Kidney epithelial cell (primary cell): ENCODE measurements around the gene STIL. TPM values are rescaled to one million over a fixed set of nuclear protein-coding genes. Genes with fewer than 3 reads are reported as not detected.
A peak's percentile ranks its signal among the peaks of the same experiment; 100 is the strongest.

Experiments
- DNase-seq: peaks from one replicate; pipeline ENCODE4 v3.0.0-alpha.2; 2010; ENCODE audit warnings: low read depth
- H3K27me3 ChIP-seq: 2 replicates; pipeline ENCODE4 v1.6.0; 2011; ENCODE audit warnings: low read length; ENCODE audit not compliant: control insufficient read depth, insufficient read depth
- H3K36me3 ChIP-seq: 2 replicates; pipeline ENCODE4 v1.5.1; 2011; ENCODE audit warnings: low read length; ENCODE audit not compliant: control insufficient read depth, insufficient read depth
- H3K4me3 ChIP-seq: 2 replicates; pipeline ENCODE4 v1.5.1; 2011; ENCODE audit warnings: low read depth, mild to moderate bottlenecking, control low read depth, low read length
- total RNA-seq: library from RNA; depleted of rRNA; stranded (reverse); fragments of >200 nt; gene quantifications from 2 replicates; pipeline ENCODE4 v1.2.3, GENCODE V29; 2015
- TF ChIP-seq, protein P1 (sequence below): IDR thresholded peaks from 2 replicates; pipeline ENCODE4 v1.5.1; 2011; ENCODE audit warnings: mild to moderate bottlenecking, moderate library complexity, low read length, control low read depth, inconsistent platforms; ENCODE audit not compliant: insufficient read depth, poor library complexity, severe bottlenecking

STIL gene
- total RNA-seq, 1 donor from 2014 or later: 5.5 TPM

- TF ChIP-seq, protein P1, sequence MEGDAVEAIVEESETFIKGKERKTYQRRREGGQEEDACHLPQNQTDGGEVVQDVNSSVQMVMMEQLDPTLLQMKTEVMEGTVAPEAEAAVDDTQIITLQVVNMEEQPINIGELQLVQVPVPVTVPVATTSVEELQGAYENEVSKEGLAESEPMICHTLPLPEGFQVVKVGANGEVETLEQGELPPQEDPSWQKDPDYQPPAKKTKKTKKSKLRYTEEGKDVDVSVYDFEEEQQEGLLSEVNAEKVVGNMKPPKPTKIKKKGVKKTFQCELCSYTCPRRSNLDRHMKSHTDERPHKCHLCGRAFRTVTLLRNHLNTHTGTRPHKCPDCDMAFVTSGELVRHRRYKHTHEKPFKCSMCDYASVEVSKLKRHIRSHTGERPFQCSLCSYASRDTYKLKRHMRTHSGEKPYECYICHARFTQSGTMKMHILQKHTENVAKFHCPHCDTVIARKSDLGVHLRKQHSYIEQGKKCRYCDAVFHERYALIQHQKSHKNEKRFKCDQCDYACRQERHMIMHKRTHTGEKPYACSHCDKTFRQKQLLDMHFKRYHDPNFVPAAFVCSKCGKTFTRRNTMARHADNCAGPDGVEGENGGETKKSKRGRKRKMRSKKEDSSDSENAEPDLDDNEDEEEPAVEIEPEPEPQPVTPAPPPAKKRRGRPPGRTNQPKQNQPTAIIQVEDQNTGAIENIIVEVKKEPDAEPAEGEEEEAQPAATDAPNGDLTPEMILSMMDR: no peak
- no peak overlapping the region for H3K4me3 ChIP-seq
- peaks cover 60% of the 10 kb centered on the region for H3K27me3 ChIP-seq
- no peaks in the 10 kb centered on the region for H3K36me3 ChIP-seq
- DNase-seq: no peak
Measured at GRCh38 chr1:47233186-47233585, 80.8 kb downstream of the STIL start.

GRCh38 chr1:47232187-47232874 lies 81.6 kb downstream of the STIL start, which contains the start of gene TAL1:
TSS of gene TAL1 (minus strand) at chr1:47232225. CDS start at chr1:47225888, 6,337 bp downstream.
- DNase-seq: no peak
- Histone ChIP-seq H3K4me3 (peak within 1 kb of the TSS; percentile 15), H3K27me3 (peaks cover 65% of the 10 kb centered on the region), H3K36me3 (no peaks in the 10 kb centered on the region)
- TF ChIP-seq, protein P1: no peak

- Histone ChIP-seq H3K36me3 (no peaks in the 10 kb centered on the region), H3K4me3 (peak overlapping the region; percentile 15), H3K27me3 (peaks cover 70% of the 10 kb centered on the region)
- TF ChIP-seq, protein P1: no peak
- DNase-seq: no peak
Measured at GRCh38 chr1:47231301-47232186, 82.4 kb downstream of the STIL start.

DNA sequence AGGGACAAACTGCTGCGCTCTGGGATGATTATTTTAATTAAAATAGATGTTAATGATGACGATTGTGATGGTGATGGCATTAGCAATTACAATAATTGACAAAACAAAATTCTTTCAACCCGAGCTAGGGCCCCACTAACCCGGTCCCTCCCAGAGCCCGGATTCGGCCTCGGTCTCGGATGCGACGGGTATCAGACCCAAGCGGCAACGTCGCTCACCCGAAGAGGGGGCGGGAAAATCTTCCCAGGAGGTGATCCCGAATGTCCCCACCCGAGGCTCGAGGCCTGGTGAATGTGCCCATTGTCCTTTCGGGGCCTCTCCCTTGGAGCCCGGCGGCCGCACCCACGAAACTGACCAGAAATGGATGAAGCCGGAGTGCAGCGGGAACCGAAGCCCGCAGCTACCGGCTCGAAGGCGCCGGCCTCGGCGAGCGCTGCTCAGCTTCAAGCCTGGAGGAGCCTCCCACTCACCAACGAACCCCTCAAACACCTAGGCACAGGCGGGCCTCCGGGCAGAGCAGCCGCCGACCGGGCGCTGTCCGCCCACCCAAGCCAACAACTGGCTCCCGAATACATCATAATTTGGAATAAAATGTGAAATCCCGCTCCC lies 83.2 kb downstream of the STIL start:
- TF ChIP-seq, protein P1: no peak
- no peak for DNase-seq
- Histone ChIP-seq H3K27me3 (peaks cover 78% of the 10 kb centered on the region), H3K36me3 (no peaks in the 10 kb centered on the region), H3K4me3 (no peak overlapping the region)

DNA sequence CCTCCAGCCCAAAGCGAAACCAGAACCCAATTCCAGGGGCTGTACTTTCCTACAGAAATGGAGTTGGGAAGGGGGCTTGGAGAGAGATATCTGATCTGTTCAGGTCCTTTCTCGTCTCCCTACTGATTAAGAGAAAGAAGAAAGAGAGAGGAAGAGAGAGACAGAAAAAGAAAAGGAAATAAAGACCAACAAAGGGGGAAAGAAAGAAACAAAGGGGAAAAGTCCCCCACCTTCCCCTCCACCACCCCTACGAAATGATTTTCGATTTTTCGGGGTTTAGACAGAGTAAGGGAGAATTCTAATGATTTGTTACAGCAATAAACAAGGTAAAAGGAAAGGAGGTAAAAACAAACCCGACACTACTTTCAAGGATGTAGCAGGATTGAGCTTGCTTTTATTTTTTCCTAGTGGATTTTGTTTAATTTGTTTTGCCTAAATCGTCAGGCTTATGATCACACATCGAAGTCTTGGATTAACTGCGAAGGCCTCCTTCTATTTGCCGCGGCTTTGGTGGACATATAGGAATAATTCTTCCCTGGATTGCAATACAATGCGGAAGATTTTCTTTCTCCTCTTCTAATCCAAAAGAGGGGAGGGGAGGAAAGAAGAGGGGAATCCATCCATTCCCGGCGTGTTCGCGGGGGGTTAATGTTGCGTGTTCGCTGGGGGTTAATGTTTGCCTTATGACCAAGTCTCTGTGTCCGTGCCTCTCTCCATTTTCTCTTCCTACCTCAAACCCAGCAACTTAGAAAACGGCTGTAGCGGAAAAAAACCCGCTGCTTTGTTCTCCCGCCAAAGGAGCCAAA lies 83.9 kb downstream of the STIL start:
- TF ChIP-seq, protein P1: no peak
- no peak for DNase-seq
- Histone ChIP-seq H3K36me3 (no peaks in the 10 kb centered on the region), H3K4me3 (no peak overlapping the region), H3K27me3 (peaks cover 82% of the 10 kb centered on the region)
